Measurements from ENCODE around the gene XKR7.

GRCh38 chr20:31948008-31948407 is 19.9 kb upstream of the XKR7 start:
- TF ChIP-seq CTCF (IDR thresholded peaks at IDR 0.05; ENCODE audit: extremely low read depth in 1 of 2, insufficient read depth in 1 of 2, low read depth in 1 of 2, low read length in 2 of 2), result no peak
- TF ChIP-seq EZH2 (IDR thresholded peaks at IDR 0.05; ENCODE audit: borderline replicate concordance, low read depth, low read length, severe bottlenecking), result no peak
